ENCODE data around the gene PPFIA3. TPM values are rescaled to one million over a fixed set of nuclear protein-coding genes. Genes with fewer than 3 reads are reported as not detected.

Gene PPFIA3
- total and polyA plus RNA-seq, 2 of the 8 experiments (the other 6 are each of a cell fraction or from before 2014, with no cell fraction given), result 15.9 to 25.3 TPM

- TF ChIP-seq CTCF (IDR thresholded peaks at IDR 0.05; ENCODE audit: control extremely low read depth in 1 of 3, insufficient read depth in 1 of 3, low read depth in 1 of 3, low read length in 3 of 3), result no peak
- no peak for TF ChIP-seq SAP30 (IDR thresholded peaks at IDR 0.05; ENCODE audit: insufficient read depth, insufficient replicate concordance, low read length)
- TF ChIP-seq POLR2A (IDR thresholded peaks at IDR 0.05; ENCODE audit: control extremely low read depth in 1 of 2, low read depth in 2 of 2, low read length in 2 of 2), result peak; percentile 36 to 44; a peak in 2 of 3 replicates
- TF ChIP-seq RBBP5 (IDR thresholded peaks at IDR 0.05; ENCODE audit: borderline replicate concordance, low read depth, low read length), result no peak
- TF ChIP-seq JUND (IDR thresholded peaks at IDR 0.05; ENCODE audit: low read length), result no peak
- TF ChIP-seq MAFK (IDR thresholded peaks at IDR 0.05; ENCODE audit: low read depth, low read length), result no peak
- no peak for TF ChIP-seq POU5F1 (IDR thresholded peaks at IDR 0.05; ENCODE audit: low read depth, low read length)
- TF ChIP-seq POLR2AphosphoS5 (IDR thresholded peaks at IDR 0.05; ENCODE audit: low read depth, low read length), result peak; percentile 50; the same call in 1 of the 2 replicates
- no peak for TF ChIP-seq SP1 (IDR thresholded peaks at IDR 0.05; ENCODE audit: low read depth, low read length)
- TF ChIP-seq JUN (IDR thresholded peaks at IDR 0.05; ENCODE audit: low read depth, low read length), result no peak
Measured at GRCh38 chr19:49094505-49095482, 24.6 kb upstream of the PPFIA3 start (continued).

Data from H1 (cell line).